HG02678 (cell line): ENCODE measurements around the gene SH3TC1.
A peak's percentile ranks its signal among the peaks of the same experiment; 100 is the strongest.

ENCODE experiments used
- ATAC-seq: cut with Tn5 transposase; IDR thresholded peaks from one replicate; pipeline ENCODE4 v1.9.1; 2021; ENCODE audit warnings: mild to moderate bottlenecking, moderate library complexity; ENCODE audit not compliant: unreplicated experiment

The SH3TC1 gene

DNA sequence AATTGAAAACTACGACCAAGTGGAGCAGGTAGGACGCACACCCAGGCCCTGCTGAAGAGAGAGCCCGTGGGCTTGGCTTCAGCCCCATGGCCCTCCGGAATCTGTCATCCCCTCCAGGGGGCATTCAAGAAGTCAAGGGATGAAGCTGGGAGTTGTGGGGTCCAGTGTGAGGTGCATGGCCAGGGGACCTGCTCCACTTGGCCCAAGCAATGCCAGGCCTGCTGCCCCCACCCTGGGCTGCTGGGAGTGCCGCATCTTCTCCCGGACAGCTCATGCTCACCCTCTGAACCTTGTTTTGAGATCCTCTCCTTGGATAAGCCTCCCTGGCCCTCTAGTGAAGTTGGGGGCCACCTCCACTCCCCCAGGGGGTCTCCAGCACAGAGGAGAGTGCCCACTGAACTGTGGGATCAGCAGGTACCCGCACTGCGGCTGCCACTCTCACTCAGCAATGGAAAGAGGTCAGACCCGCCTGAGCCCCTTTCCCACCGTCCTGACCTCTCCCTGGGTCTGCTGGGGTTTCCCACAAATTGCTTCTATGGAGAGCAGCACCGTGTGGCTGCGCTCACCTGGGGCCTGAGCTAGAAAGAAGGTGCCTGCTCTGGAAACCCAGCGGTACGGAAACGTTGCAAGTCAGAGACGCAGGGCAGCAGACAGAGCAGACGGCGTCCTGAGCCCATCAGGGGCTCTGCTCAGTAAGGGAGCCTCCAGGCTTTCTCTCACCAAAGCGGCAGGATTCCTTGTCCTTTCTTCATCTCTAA is 35.5 kb upstream of the SH3TC1 start:
- no peak for ATAC-seq

DNA sequence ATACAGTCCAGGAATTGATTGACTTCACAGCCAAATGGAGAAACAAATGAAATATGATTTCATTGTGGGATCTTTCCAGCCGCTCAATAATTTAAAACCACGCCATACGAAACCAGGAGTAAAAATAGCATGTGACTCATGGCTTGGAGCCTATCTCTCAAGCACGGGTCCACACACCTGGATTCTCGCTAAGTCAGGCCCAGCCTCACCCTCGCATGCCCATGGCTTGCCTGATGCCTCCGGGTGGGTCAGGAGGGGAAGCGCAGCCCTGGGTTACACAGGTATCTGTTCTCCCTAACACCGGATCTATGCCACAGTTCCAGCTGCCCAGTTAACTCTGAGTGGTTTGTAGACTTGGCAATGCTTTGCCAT is 34.9 kb upstream of the SH3TC1 start:
- no peak for ATAC-seq

DNA sequence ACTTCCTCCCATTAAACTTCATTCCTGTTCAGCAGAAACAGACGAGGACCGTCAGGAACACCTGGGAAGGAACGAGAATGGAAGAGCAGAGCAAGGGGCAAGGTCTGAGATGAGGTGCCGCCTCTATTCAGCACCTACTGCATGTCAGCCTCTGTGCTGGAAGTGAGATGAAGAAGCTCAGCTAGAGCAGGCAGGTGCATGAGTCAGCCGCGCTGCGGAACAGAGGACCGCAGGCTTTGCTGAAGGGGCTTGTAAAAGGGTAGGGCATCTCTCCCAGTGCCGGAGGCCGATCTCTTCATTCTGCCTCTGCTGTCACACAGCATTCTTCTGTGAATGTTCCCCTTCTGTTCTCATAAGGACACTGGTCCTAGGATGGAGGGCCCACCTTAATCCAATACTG is 34.4 kb upstream of the SH3TC1 start:
- no peak for ATAC-seq

DNA sequence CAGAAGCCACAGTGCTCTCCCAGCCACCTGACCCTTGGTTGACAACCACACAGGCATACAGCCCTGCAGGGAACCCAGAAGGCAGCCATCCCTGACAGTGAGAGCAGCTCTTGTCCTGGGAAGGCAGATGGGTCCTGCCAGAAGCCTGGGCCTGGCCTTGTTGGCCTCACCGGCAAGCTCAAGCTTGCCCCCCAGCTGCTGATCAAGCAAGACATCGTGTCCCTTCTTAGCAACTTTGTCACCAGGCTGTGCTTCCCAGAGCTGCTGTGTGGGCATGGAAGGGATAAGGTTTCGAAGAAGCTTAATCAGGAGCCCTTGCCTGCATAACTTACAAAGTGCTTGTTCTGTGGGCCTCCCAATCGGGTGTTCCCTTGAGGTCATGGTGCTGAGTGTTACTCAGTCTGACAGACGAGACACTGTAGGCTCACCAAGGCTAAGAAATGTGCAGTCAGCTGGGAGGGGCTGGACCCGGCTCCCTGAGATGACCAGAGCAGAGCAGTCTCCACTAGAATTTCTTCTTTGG is 33.7 kb upstream of the SH3TC1 start:
- ATAC-seq, result no peak

DNA sequence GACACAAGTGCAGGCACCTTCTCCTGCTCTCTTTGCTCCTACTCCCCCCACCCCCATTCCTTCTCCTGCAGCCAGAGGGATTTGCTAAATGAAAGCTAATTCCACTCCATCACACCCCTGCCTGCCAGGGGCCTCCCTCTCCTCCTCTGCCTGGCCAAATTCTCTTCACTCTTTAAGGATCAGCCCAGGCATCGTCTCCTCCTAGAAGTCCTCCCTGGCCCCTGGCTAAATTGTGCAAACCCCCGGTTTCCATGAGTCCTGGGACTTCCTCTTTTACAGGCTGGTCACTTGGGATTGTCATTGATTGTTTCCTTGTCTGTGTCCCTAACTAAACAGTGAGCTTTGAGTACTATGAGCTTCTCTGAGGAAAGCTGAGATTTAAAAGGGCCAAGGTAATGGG is 31.8 kb upstream of the SH3TC1 start:
- ATAC-seq, result no peak

DNA sequence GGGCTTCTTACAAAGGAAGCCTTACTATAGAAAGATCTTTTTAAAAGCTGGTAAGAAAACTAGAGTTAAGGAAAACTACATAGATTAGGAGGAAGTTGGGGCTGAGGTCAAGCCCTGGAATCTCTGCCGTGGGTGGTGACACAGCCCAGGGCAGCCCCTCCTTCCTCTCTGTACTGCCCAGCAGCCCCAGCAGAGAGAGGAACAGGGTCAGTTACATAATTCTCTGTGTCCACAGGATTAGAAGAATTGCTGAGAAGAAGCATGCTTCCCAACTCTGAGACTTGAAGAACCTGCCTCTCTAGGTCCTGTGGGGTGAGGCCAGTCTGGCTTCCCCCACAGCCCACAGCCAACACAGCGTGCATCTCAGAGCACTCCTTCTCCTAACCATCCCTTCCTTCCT is 31.3 kb upstream of the SH3TC1 start:
- ATAC-seq, result no peak

DNA sequence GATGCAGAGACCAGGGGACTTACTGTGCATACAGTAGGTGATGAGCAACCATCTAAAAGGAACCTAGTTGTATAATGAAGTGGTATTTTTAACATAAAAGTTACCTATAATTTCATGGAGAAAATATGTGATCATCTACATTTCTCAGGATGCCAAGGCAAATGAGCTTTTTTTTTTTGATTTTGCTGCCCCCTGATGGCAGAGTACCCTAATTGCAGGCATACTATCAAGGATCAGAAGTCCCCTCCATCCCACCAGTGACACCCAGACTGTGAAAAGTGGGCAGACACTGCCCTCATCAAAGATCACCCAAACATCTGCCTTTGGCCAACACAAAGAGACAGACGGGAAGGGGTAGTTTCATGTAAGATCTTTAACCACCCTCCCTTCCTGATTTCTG is 30.9 kb upstream of the SH3TC1 start:
- no peak for ATAC-seq

DNA sequence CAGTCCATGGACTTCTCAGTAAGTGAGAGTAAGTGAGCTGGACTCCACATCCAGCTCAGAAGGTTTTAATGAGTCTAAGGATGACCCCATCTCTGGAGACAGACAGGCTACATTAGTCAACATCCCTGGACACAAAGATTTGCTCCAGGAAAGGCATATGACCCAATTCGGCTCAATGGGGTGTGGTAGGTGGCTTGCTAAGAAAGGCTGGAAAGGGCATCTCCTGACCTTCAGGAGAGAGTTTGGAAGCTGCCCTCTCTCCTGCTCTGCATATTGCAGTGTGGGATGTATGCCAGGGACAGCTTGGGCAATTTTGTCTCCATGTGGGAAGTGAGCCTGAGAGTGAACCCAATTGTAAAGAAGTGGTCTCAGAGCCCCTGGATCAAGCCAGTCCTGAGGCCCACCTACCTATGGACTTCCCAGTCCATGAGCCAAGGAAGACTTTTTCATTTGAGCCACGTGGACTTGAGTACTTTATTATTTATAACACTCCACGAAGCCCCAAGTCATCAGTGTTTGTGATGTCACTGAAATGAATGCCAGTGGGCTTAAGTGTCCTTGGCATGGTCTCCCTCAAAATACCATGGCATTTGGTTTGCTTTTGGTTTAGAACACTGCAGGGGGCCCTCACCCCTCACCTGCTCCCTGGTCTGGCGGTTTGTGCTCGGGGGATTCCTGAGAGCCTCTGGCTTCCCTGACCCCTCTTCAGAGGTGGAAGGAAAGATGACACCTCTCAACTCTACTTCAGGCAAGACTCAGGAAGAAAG is 30.1 kb upstream of the SH3TC1 start:
- no peak for ATAC-seq

DNA sequence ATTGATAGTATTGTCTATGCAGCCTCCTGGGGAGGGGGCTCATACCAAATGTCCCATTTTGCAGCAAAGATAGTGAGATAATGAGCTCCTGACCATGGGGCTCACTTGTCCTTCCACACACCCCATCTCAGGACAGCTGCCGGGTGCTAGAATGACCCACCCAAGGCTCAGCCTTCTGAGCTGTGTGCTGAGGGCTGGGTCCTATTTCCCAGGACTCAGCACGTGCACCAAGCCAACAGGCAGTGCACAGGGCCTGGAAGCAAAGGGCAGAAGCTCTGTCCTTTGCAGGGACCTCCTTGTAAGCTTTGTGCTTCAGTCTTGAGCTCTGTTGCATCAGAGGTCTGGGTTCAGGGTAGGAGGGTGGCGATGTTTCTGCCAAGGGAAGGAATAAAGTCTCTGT is 29.3 kb upstream of the SH3TC1 start:
- ATAC-seq, result no peak

DNA sequence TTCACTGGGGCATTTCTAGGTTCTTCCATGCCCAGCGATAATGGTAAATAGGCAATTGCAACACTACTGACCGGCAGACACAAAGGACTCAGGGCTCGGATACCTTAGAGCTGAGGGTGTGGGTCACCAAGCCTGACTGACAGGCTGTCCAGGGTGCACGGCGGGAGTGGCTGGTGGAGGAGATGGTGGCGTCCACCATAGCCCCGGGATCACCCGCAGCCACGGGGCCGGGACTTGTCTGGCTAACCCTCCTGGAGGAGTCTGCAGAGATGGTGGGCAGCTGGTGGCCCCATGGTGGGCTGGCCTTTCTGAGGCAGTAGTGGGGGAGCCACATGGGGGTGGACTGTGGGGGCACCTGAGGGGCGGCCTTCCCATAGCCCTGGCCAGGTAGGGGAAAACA is 28.7 kb upstream of the SH3TC1 start:
- no peak for ATAC-seq

DNA sequence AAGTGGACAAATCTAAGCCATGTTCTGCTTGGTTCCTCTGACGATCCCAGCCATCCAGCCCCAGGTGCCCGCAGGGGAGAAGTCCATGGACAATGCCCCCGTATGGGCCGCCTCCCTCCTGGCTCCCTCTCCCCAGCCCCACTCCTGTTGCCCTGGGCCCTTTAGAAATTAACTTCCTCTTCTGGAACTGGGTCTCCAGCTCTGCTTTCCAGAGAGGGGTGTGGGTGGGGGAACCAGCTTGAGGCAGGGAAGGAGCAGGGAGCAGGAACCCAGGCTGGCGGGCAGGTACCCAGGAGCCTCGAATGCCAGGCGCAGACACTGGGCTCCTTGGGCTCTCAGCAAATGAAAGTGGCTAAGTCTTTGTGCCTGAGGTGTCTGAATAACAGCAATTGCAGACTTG is 27.8 kb upstream of the SH3TC1 start:
- no peak for ATAC-seq

DNA sequence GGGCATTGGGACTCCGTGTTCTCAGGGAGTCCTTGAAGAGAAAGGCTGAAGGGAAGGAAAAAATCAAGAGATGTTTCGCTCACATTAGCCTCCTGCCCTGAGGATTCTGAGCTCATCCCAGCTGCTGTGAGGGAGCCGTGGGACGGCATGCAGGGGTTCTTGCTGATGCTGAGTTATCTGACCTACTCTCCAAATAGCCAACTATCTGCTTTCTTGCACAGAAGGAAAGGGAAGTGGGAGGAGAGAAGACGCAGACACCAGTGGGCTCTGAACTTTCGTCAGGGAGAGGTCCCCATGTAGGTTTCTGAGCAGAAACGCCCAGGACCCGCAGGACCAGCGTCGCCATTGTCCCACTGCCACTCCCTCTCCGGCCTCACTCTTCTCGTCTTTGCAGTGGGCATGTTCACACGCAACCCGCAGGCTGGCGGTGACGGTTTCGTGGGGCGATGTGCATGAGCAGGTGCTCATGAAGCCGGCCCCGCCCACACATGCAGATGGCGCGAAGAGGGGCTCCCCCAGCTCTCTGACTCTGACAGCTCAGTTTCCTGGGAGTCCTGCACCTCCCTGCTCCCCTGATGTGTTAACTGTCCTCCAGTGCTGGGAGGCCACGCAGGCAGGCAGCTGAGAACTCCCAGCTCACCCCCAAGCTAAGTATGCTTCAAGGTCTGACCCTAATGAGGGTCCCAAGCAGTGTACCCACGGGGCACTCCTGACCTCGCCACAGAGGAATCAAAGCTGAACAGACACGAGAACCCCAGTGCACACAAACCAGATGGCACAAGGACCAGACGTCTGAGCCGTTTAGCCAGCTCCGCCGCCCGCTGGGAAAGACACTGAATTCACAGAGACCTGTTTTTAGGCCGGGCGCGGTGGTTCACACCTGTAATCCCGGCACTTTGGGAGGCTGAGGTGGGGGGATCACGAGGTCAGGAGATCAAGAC is 26.8 kb upstream of the SH3TC1 start:
- ATAC-seq, result peak; percentile 76

DNA sequence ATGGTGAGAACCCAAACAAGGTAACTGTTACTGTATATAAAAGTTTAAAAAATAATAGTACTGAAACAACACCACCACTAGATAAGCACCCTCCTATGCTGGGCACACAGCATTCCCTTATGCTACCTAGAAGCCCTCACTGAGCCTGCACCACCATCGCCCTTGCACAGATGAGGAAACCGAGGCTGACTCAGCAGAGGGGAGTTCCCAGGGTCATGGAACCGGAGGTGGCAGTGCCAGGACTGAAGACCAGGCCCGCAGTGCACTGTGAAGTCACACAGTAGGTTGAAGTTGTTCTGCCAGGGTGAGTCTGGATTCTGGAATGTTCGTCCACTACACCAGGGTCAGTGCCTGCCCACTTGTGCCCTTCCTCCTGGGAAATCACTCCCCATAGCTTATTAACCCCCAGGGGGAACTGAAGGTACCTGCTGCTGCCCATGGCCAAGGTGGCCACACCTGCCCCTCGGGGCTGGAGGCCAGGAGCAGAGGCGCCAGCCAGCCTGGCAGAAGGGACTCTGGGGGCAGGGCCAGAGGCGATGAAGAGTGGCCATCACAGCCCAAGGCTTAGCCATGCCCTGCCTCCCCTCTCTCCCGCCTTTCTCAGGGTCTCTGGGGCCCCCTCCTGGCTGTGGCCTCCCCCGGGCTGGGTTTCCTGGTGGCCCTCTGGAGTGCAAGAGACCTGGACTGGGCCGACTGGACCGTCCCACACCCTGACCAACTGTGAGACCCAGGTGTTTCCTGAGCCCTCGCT is 25.4 kb upstream of the SH3TC1 start:
- ATAC-seq, result no peak

DNA sequence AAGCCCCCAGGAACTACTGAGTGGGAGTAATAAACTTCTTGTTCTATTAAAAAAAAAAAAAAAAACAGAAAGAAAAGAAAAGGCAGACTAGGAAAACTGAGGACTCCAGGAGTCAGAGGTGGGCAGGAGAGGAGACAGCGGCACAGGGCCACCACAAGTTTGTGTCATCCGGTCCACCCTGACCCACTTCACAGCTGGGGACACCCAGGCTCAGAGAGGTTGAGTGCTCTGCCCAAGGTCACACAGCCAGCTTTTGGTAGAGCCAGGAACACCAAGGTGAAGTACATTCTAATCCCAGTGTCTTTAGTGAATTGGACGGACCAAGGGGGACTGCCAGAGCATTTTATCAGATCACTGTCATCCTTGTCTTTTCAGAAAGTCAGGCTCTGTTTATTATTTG is 24.1 kb upstream of the SH3TC1 start:
- no peak for ATAC-seq

DNA sequence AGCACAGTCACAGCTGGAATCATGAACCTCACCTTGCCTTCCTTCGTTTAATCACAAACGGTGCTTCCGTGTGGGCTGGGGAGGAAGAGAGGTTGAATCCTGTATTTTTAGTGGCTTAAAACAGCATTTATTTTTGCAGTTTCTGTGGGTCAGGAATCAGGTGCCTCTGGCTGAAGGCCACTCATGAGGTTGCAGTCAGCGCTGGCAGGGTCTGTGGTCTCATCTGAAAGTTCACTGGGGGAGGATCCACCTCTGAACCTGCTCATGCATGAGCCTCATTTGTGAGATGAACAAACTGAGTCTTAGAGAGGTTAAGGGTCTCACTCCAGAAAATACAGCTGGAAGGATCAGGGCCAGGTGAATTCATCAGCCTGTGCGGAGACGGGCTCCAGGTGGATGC is 23.4 kb upstream of the SH3TC1 start:
- no peak for ATAC-seq

DNA sequence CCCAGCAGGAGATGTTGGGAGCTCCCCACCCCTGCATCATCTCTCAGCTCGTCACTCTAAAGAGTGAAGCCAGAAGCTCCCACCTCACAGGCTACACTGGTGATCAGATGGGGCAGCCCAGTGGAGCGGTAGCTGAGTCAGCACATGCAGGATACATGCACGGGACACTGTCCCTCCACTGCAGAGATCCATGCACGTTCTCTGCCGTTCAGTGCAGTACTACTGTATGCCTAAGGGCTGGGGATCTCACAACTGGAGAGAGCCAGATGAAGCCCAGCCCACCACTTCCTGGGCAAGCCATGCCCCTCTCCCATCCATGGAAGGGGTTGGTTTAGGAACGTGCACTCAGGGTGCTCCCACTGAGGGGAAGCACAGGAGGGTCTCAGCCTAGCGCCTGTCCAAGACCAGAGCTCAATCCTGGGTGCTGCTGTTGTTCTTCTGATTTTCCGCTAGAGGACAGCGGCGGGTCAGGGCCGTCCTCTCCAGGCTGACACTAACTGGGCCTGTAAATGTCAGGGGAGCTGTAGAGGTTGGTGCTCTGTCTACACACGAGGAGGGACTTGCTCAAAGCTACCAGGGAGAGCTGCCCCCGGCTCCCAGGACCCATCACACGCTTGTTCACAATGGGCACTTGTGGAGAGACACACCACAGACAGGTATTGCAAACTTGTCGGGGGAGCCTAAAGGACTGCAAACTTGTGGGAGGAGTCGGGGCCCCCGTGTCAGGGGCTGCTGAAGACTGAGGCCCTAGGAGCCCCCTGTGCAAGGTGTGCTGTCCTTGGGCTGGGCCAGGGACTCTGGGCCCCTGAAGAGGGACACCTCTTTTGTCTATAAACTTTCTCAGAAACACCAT is 22.3 kb upstream of the SH3TC1 start:
- peak; percentile 77 for ATAC-seq

DNA sequence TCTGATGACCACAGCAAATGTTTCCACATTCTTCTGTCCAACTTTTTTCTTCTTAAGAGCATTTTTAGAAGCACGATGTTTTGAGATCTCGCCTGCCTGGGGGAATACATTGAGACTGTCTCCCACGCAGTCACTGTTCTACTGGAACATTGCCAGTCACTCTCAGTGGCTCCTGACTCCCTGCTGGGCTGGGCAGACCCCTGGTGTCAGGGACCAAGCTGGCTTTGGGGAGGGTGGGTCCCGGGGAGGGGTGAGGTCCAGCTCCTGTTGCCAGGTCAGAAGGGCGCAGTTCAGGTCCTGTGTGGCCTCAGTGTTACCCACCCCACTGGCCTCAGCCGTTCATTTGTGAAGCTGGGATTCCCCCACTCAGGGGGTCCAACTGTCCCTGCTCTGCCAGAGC is 21.5 kb upstream of the SH3TC1 start:
- no peak for ATAC-seq

DNA sequence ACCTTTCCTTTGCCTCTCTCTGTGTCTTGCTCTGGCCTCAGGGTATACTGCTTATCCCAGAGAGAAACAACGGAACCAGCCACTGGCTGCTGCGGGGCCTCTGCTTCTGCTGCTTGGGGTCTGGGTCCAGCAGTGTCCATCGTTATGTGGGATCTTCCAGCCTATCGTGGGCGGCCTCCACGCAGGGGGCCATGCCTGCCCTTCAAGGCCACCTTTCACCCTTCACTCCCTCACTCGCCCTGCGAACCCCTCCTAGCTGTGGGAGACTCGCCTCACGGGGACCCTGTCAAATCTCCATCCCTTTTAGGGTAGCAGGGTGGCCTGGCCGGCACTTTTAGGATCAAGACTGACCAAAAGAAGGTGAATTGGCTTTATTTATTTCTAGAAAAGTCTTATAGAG is 21.1 kb upstream of the SH3TC1 start:
- ATAC-seq, result no peak

DNA sequence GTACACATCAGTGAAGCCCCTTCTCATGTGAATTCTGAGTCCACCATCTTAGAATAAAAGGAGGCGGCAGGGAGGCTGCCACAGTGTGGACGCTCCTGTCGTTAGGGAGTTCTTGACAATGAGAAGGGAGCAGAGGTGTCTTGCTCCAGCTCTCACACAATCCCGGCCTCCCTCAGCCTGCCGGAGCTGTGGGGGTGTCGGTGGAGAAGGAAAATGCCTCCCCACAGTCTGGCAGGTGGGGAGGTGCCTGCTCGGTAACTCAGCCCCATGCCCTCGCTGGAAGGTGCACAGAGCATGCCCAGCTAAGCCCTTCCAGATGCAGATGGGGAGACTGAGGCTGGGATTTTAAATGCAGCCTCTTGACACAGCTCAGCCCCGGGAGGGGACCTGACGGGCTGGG is 20.0 kb upstream of the SH3TC1 start:
- ATAC-seq, result no peak

DNA sequence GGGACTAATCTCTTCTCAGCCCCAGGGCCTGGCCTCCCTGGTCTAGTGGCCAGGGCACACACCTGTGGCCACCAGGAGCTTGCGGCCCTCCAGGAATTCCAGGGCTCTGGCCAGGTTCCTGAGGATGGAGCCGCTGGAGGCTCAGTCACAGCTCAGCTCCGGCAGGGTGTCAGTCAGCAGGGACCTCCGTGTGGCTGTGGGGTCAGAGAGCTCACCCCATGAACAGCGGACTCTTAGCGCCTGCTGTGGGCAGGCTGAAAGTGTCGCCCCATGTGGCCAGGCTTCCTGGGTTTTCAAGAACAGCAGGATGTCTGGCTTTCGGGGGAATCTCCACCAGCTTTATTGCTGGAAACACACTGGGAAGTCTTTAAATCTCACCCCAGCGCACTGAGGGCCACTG is 19.3 kb upstream of the SH3TC1 start:
- no peak for ATAC-seq
